NCI-H510A treated with DMSO at 0.1 percent for 48 hours (cell line): ENCODE data around the gene ATP5PO.
"Not testable (repeated sequence)": the region's sequence is repeated elsewhere in the genome, so short reads cannot be mapped to it uniquely, and the experiment has no call there.

Experiments used
- DNase-seq: peaks from one replicate; lab custom pipeline; 2025; lab: John Stamatoyannopoulos, UW

ATP5PO gene

GRCh38 chr21:33869873-33870272, 45.7 kb downstream of the ATP5PO start:
- peak; percentile 72 for DNase-seq

- DNase-seq: not testable (repeated sequence)
Observed at GRCh38 chr21:33867868-33868267, 47.7 kb downstream of the ATP5PO start.

- no peak for DNase-seq
Observed at GRCh38 chr21:33866826-33867225, 48.8 kb downstream of the ATP5PO start.

GRCh38 chr21:33865996-33866575, 49.5 kb downstream of the ATP5PO start:
- DNase-seq: no peak

- DNase-seq: no peak
Observed at GRCh38 chr21:33865176-33865575, 50.4 kb downstream of the ATP5PO start.

- DNase-seq: no peak
Observed at GRCh38 chr21:33864150-33864549, 51.5 kb downstream of the ATP5PO start.

- not testable (repeated sequence) for DNase-seq
Observed at GRCh38 chr21:33863191-33863590, 52.4 kb downstream of the ATP5PO start.

- no peak for DNase-seq
Observed at GRCh38 chr21:33861125-33861524, 54.5 kb downstream of the ATP5PO start.

GRCh38 chr21:33860332-33860879, 55.2 kb downstream of the ATP5PO start:
- no peak for DNase-seq

GRCh38 chr21:33859373-33860102, 56.1 kb downstream of the ATP5PO start:
- no peak for DNase-seq

- no peak for DNase-seq
Observed at GRCh38 chr21:33858667-33859372, 56.8 kb downstream of the ATP5PO start.

- DNase-seq: no peak
Observed at GRCh38 chr21:33857846-33858666, 57.5 kb downstream of the ATP5PO start.

GRCh38 chr21:33856893-33857527, 58.6 kb downstream of the ATP5PO start:
- DNase-seq: no peak

- DNase-seq: no peak
Observed at GRCh38 chr21:33855190-33855589, 60.4 kb downstream of the ATP5PO start.

- no peak for DNase-seq
Observed at GRCh38 chr21:33854604-33855003, 61.0 kb downstream of the ATP5PO start.
